ENCODE measurements around the gene ANO3. TPM values are rescaled to one million over a fixed set of nuclear protein-coding genes. Genes with fewer than 3 reads are reported as not detected.

Gene ANO3
- total and polyA plus RNA-seq, 3 experiments from 2014 or later, result not detected

GRCh38 chr11:26675233-26675928, 343.5 kb downstream of the ANO3 start:
- H3K4me1 ChIP-seq (ENCODE audit: insufficient read depth, low read length), result no peaks in the 10 kb centered on the region
- H3K36me3 Mint-ChIP-seq, result no peaks in the 10 kb centered on the region
- ChIA-PET CTCF (no interaction called here), POLR2A (no interaction called here)
- no peaks in the 10 kb centered on the region for H3K36me3 ChIP-seq (ENCODE audit: insufficient read depth, low read length)
- no peak for DNase-seq
- peaks cover 0 to 24% (median 5%) of the 10 kb centered on the region in 5 donors for H3K9me3 Mint-ChIP-seq
- H3K27me3 ChIP-seq (ENCODE audit: insufficient read depth, low read length, poor library complexity, severe bottlenecking), result no peaks in the 10 kb centered on the region
- no peak overlapping the region for H3K27ac ChIP-seq (ENCODE audit: low read depth, low read length)
- no peak overlapping the region for H3K4me3 Mint-ChIP-seq
- H3K4me1 Mint-ChIP-seq, result no peaks in the 10 kb centered on the region
- H3K4me3 ChIP-seq (ENCODE audit: low read length), result no peak overlapping the region
- H3K9me3 ChIP-seq (ENCODE audit: low read length), result no peaks in the 10 kb centered on the region
- H3K27me3 Mint-ChIP-seq, result peaks cover 0 to under 1% of the 10 kb centered on the region in 2 donors
- H3K27ac Mint-ChIP-seq, result no peak overlapping the region

- Histone ChIP-seq H3K4me3 (ENCODE audit: low read length) (no peak overlapping the region), H3K9me3 (ENCODE audit: low read length) (no peaks in the 10 kb centered on the region), H3K27me3 (ENCODE audit: insufficient read depth, low read length, poor library complexity, severe bottlenecking) (no peaks in the 10 kb centered on the region), H3K4me1 (ENCODE audit: insufficient read depth, low read length) (no peaks in the 10 kb centered on the region), H3K27ac (ENCODE audit: low read depth, low read length) (no peak overlapping the region), H3K36me3 (ENCODE audit: insufficient read depth, low read length) (no peaks in the 10 kb centered on the region)
- Mint-ChIP-seq H3K4me3 (no peak overlapping the region), H3K27ac (no peak overlapping the region), H3K27me3 (no peaks in the 10 kb centered on the region), H3K9me3 (peaks cover 1 to 20% (median 5%) of the 10 kb centered on the region in 5 donors), H3K4me1 (no peaks in the 10 kb centered on the region), H3K36me3 (no peaks in the 10 kb centered on the region)
- ChIA-PET POLR2A (no interaction called here), CTCF (no interaction called here)
- no peak for DNase-seq
Observed at GRCh38 chr11:26676641-26677040, 344.7 kb downstream of the ANO3 start.

- H3K4me3 ChIP-seq (ENCODE audit: low read length), result no peak overlapping the region
- H3K27ac Mint-ChIP-seq, result no peak overlapping the region
- H3K4me1 Mint-ChIP-seq, result no peaks in the 10 kb centered on the region
- no peaks in the 10 kb centered on the region for H3K36me3 Mint-ChIP-seq
- H3K36me3 ChIP-seq (ENCODE audit: insufficient read depth, low read length), result no peaks in the 10 kb centered on the region
- no peak overlapping the region for H3K4me3 Mint-ChIP-seq
- H3K9me3 ChIP-seq (ENCODE audit: low read length), result no peaks in the 10 kb centered on the region
- no peak overlapping the region for H3K27ac ChIP-seq (ENCODE audit: low read depth, low read length)
- no peaks in the 10 kb centered on the region for H3K27me3 ChIP-seq (ENCODE audit: insufficient read depth, low read length, poor library complexity, severe bottlenecking)
- no peaks in the 10 kb centered on the region for H3K4me1 ChIP-seq (ENCODE audit: insufficient read depth, low read length)
- DNase-seq, result no peak
- POLR2A ChIA-PET, result no interaction called here
- H3K27me3 Mint-ChIP-seq, result no peaks in the 10 kb centered on the region
- peaks cover 1 to 20% (median 5%) of the 10 kb centered on the region in 5 donors for H3K9me3 Mint-ChIP-seq
- CTCF ChIA-PET, result no interaction called here
Observed at GRCh38 chr11:26677566-26677965, 345.6 kb downstream of the ANO3 start.

GRCh38 chr11:26687351-26687750, 355.4 kb downstream of the ANO3 start:
- Mint-ChIP-seq H3K9me3 (peaks cover 0 to 18% (median 14%) of the 10 kb centered on the region in 5 donors), H3K4me1 (no peaks in the 10 kb centered on the region), H3K27me3 (no peaks in the 10 kb centered on the region), H3K27ac (no peak overlapping the region), H3K4me3 (no peak overlapping the region), H3K36me3 (no peaks in the 10 kb centered on the region)
- DNase-seq, result no peak
- H3K27ac ChIP-seq (ENCODE audit: low read depth, low read length), result no peak overlapping the region
- no peaks in the 10 kb centered on the region for H3K4me1 ChIP-seq (ENCODE audit: insufficient read depth, low read length)
- H3K9me3 ChIP-seq (ENCODE audit: low read length), result no peaks in the 10 kb centered on the region
- POLR2A ChIA-PET, result no interaction called here
- CTCF ChIA-PET, result no interaction called here
- no peak overlapping the region for H3K4me3 ChIP-seq (ENCODE audit: low read length)
- no peaks in the 10 kb centered on the region for H3K36me3 ChIP-seq (ENCODE audit: insufficient read depth, low read length)
- no peaks in the 10 kb centered on the region for H3K27me3 ChIP-seq (ENCODE audit: insufficient read depth, low read length, poor library complexity, severe bottlenecking)

- ChIA-PET POLR2A (no interaction called here), CTCF (no interaction called here)
- Mint-ChIP-seq H3K27me3 (no peaks in the 10 kb centered on the region), H3K4me1 (no peaks in the 10 kb centered on the region), H3K36me3 (no peaks in the 10 kb centered on the region), H3K27ac (no peak overlapping the region), H3K9me3 (peaks cover 0 to 18% (median 14%) of the 10 kb centered on the region in 5 donors), H3K4me3 (no peak overlapping the region)
- DNase-seq, result no peak
- Histone ChIP-seq H3K36me3 (ENCODE audit: insufficient read depth, low read length) (no peaks in the 10 kb centered on the region), H3K27me3 (ENCODE audit: insufficient read depth, low read length, poor library complexity, severe bottlenecking) (no peaks in the 10 kb centered on the region), H3K27ac (ENCODE audit: low read depth, low read length) (no peak overlapping the region), H3K9me3 (ENCODE audit: low read length) (no peaks in the 10 kb centered on the region), H3K4me1 (ENCODE audit: insufficient read depth, low read length) (no peaks in the 10 kb centered on the region), H3K4me3 (ENCODE audit: low read length) (no peak overlapping the region)
Observed at GRCh38 chr11:26688701-26689100, 356.8 kb downstream of the ANO3 start.

GRCh38 chr11:26696330-26696729, 364.4 kb downstream of the ANO3 start:
- no peaks in the 10 kb centered on the region for H3K36me3 ChIP-seq (ENCODE audit: insufficient read depth, low read length)
- no peaks in the 10 kb centered on the region for H3K36me3 Mint-ChIP-seq

GRCh38 chr11:26698224-26698623, 366.3 kb downstream of the ANO3 start:
- H3K4me3 Mint-ChIP-seq, result no peak overlapping the region
- no peaks in the 10 kb centered on the region for H3K27me3 ChIP-seq (ENCODE audit: insufficient read depth, low read length, poor library complexity, severe bottlenecking)
- CTCF ChIA-PET, result no interaction called here
- H3K4me3 ChIP-seq (ENCODE audit: low read length), result no peak overlapping the region
- POLR2A ChIA-PET, result no interaction called here
- H3K4me1 Mint-ChIP-seq, result no peaks in the 10 kb centered on the region
- H3K36me3 Mint-ChIP-seq, result no peaks in the 10 kb centered on the region
- H3K4me1 ChIP-seq (ENCODE audit: insufficient read depth, low read length), result no peaks in the 10 kb centered on the region
- H3K36me3 ChIP-seq (ENCODE audit: insufficient read depth, low read length), result no peaks in the 10 kb centered on the region
- no peak overlapping the region for H3K27ac Mint-ChIP-seq
- H3K27ac ChIP-seq (ENCODE audit: low read depth, low read length), result no peak overlapping the region
- peaks cover 0 to 10% (median 5%) of the 10 kb centered on the region in 5 donors for H3K9me3 Mint-ChIP-seq
- no peaks in the 10 kb centered on the region for H3K9me3 ChIP-seq (ENCODE audit: low read length)
- H3K27me3 Mint-ChIP-seq, result no peaks in the 10 kb centered on the region
- DNase-seq, result no peak

More at GRCh38 chr11:26696330-26696729, 364.4 kb downstream of the ANO3 start:
- Histone ChIP-seq H3K27ac (ENCODE audit: low read depth, low read length) (no peak overlapping the region), H3K27me3 (ENCODE audit: insufficient read depth, low read length, poor library complexity, severe bottlenecking) (no peaks in the 10 kb centered on the region), H3K9me3 (ENCODE audit: low read length) (no peaks in the 10 kb centered on the region), H3K4me3 (ENCODE audit: low read length) (no peak overlapping the region), H3K4me1 (ENCODE audit: insufficient read depth, low read length) (no peaks in the 10 kb centered on the region)
- DNase-seq, result no peak
- Mint-ChIP-seq H3K27ac (no peak overlapping the region), H3K9me3 (peaks cover 0 to 10% (median 5%) of the 10 kb centered on the region in 5 donors), H3K4me1 (no peaks in the 10 kb centered on the region), H3K4me3 (no peak overlapping the region), H3K27me3 (no peaks in the 10 kb centered on the region)
- CTCF ChIA-PET, result no interaction called here
- POLR2A ChIA-PET, result no interaction called here

GRCh38 chr11:26700574-26701235, 368.8 kb downstream of the ANO3 start:
- Histone ChIP-seq H3K4me3 (ENCODE audit: low read length) (no peak overlapping the region), H3K4me1 (ENCODE audit: insufficient read depth, low read length) (no peaks in the 10 kb centered on the region), H3K36me3 (ENCODE audit: insufficient read depth, low read length) (no peaks in the 10 kb centered on the region), H3K27ac (ENCODE audit: low read depth, low read length) (no peak overlapping the region), H3K27me3 (ENCODE audit: insufficient read depth, low read length, poor library complexity, severe bottlenecking) (no peaks in the 10 kb centered on the region), H3K9me3 (ENCODE audit: low read length) (no peaks in the 10 kb centered on the region)
- Mint-ChIP-seq H3K27ac (no peak overlapping the region), H3K4me1 (no peaks in the 10 kb centered on the region), H3K4me3 (no peak overlapping the region), H3K36me3 (no peaks in the 10 kb centered on the region), H3K9me3 (peaks cover 0 to 14% (median 6%) of the 10 kb centered on the region in 5 donors), H3K27me3 (no peaks in the 10 kb centered on the region)
- CTCF ChIA-PET, result no interaction called here
- POLR2A ChIA-PET, result no interaction called here
- no peak for DNase-seq
